ENCODE measurements around the gene CAPN9.

CAPN9 gene

DNA sequence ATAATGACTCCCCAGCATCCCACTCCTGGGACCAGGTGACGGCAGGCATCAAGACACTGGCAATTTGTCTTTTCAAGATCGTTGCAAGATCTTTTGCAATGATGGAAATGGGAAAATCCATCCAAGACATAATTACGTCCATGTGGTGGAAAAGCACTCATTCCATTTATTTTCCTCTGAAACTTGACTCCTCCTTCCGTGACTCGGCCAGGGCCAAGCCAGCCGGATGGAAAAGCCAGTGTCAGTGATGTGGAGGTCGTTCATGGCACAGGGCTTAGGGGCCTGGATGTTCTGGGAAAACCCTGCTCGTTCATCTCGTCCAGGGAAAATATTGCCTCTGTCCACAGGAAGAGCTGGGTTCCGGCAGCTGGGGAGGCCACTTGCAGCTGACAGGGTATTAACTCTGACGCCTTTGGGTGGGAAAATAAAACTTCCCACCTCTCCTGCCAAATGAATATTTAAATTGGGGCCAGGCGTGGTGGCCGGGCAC lies 74.9 kb downstream of the CAPN9 start:
- Histone ChIP-seq H4K20me1 (ENCODE audit: insufficient read depth, low read length) (no peaks in the 10 kb centered on the region), H3K4me2 (ENCODE audit: low read length) (no peak overlapping the region)

DNA sequence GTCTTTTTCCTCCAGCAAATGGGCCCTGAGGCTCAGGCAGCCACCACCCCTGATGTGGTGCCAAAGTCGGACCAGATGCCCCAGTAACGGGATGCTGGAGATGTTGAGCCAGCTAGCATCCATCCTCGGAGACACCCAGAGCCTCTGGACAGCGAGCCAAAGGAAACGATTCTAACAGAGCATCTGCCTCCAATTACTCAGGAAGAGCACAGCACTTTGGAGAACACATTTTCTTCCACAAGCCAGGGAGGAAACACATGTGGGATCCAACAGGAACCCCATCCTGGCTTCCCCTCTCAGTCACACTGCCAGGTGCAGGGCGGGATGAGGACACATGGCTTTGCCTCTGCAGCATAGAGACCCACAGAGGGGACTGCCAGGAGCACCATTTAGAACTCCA lies 76.2 kb downstream of the CAPN9 start:
- Histone ChIP-seq H3K79me2 (ENCODE audit: insufficient read depth, low read length) (no peaks in the 10 kb centered on the region), H3K9ac (ENCODE audit: low read length) (no peak overlapping the region), H4K20me1 (ENCODE audit: insufficient read depth, low read length) (no peaks in the 10 kb centered on the region), H3K27me3 (ENCODE audit: insufficient read depth, low read length) (no peaks in the 10 kb centered on the region), H3K4me1 (ENCODE audit: insufficient read depth, low read length, severe bottlenecking) (no peaks in the 10 kb centered on the region), H3F3A (ENCODE audit: insufficient read depth, low read length) (no peaks in the 10 kb centered on the region), H3K9me2 (ENCODE audit: low read depth, low read length) (no peaks in the 10 kb centered on the region), H2AFZ (ENCODE audit: low read length) (no peak overlapping the region), H3K36me3 (ENCODE audit: insufficient read depth, low read length) (no peaks in the 10 kb centered on the region), H3K9me3 (ENCODE audit: low read length) (no peaks in the 10 kb centered on the region), H3K4me2 (ENCODE audit: low read length) (no peak overlapping the region), H3K27ac (ENCODE audit: low read depth, low read length, poor library complexity, severe bottlenecking) (no peak overlapping the region), H3K4me3 (ENCODE audit: low read depth, low read length, poor library complexity, severe bottlenecking) (no peak overlapping the region)
- TF ChIP-seq EZH2 (IDR thresholded peaks at IDR 0.05; ENCODE audit: borderline replicate concordance, low read length), result no peak
- TF ChIP-seq, protein P1, sequence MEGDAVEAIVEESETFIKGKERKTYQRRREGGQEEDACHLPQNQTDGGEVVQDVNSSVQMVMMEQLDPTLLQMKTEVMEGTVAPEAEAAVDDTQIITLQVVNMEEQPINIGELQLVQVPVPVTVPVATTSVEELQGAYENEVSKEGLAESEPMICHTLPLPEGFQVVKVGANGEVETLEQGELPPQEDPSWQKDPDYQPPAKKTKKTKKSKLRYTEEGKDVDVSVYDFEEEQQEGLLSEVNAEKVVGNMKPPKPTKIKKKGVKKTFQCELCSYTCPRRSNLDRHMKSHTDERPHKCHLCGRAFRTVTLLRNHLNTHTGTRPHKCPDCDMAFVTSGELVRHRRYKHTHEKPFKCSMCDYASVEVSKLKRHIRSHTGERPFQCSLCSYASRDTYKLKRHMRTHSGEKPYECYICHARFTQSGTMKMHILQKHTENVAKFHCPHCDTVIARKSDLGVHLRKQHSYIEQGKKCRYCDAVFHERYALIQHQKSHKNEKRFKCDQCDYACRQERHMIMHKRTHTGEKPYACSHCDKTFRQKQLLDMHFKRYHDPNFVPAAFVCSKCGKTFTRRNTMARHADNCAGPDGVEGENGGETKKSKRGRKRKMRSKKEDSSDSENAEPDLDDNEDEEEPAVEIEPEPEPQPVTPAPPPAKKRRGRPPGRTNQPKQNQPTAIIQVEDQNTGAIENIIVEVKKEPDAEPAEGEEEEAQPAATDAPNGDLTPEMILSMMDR (IDR thresholded peaks at IDR 0.05; ENCODE audit: low read length), result no peak

More for the DNA sequence above, 74.9 kb downstream of the CAPN9 start:
- no peak overlapping the region for H2AFZ ChIP-seq (ENCODE audit: low read length)
- no peak for TF ChIP-seq EZH2 (IDR thresholded peaks at IDR 0.05; ENCODE audit: borderline replicate concordance, low read length)
- TF ChIP-seq, protein P1 (IDR thresholded peaks at IDR 0.05; ENCODE audit: low read length), result no peak
- no peaks in the 10 kb centered on the region for H3K4me1 ChIP-seq (ENCODE audit: insufficient read depth, low read length, severe bottlenecking)
- H3K79me2 ChIP-seq (ENCODE audit: insufficient read depth, low read length), result no peaks in the 10 kb centered on the region
- H3F3A ChIP-seq (ENCODE audit: insufficient read depth, low read length), result no peaks in the 10 kb centered on the region
- no peak overlapping the region for H3K4me3 ChIP-seq (ENCODE audit: low read depth, low read length, poor library complexity, severe bottlenecking)
- no peak overlapping the region for H3K27ac ChIP-seq (ENCODE audit: low read depth, low read length, poor library complexity, severe bottlenecking)
- H3K9me2 ChIP-seq (ENCODE audit: low read depth, low read length), result no peaks in the 10 kb centered on the region
- no peaks in the 10 kb centered on the region for H3K27me3 ChIP-seq (ENCODE audit: insufficient read depth, low read length)
- H3K9ac ChIP-seq (ENCODE audit: low read length), result no peak overlapping the region
- H3K9me3 ChIP-seq (ENCODE audit: low read length), result no peaks in the 10 kb centered on the region
- H3K36me3 ChIP-seq (ENCODE audit: insufficient read depth, low read length), result no peaks in the 10 kb centered on the region

DNA sequence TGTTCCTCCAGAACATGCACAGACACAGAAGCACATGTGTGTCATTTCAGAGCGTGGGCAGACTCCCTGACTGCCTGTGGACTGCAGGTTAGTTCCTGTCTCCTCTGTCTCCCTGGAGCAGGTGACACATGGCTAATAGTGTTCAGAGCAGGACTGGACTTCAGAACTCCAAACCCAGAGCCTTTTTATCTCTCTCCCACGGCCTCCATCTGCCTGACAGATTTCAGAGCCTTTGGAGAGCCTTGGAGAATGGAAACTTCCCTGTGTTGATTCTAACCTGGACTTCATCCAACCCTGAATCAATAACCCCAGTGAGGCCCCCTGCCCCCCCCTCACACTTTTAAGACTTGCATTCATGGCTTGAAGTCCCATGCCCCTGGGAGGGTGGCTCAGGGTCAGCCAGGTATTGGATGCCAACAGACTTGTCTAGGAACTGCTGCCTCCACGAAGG lies 76.8 kb downstream of the CAPN9 start:
- Histone ChIP-seq H3K79me2 (ENCODE audit: insufficient read depth, low read length) (no peaks in the 10 kb centered on the region), H2AFZ (ENCODE audit: low read length) (no peak overlapping the region), H3K9me3 (ENCODE audit: low read length) (no peaks in the 10 kb centered on the region), H3K4me3 (ENCODE audit: low read depth, low read length, poor library complexity, severe bottlenecking) (no peak overlapping the region), H3K4me1 (ENCODE audit: insufficient read depth, low read length, severe bottlenecking) (no peaks in the 10 kb centered on the region), H3K9ac (ENCODE audit: low read length) (no peak overlapping the region), H3F3A (ENCODE audit: insufficient read depth, low read length) (no peaks in the 10 kb centered on the region), H3K36me3 (ENCODE audit: insufficient read depth, low read length) (no peaks in the 10 kb centered on the region), H3K4me2 (ENCODE audit: low read length) (no peak overlapping the region), H4K20me1 (ENCODE audit: insufficient read depth, low read length) (no peaks in the 10 kb centered on the region), H3K27me3 (ENCODE audit: insufficient read depth, low read length) (no peaks in the 10 kb centered on the region), H3K27ac (ENCODE audit: low read depth, low read length, poor library complexity, severe bottlenecking) (no peak overlapping the region), H3K9me2 (ENCODE audit: low read depth, low read length) (no peaks in the 10 kb centered on the region)
- TF ChIP-seq EZH2 (IDR thresholded peaks at IDR 0.05; ENCODE audit: borderline replicate concordance, low read length), result no peak
- TF ChIP-seq, protein P1 (IDR thresholded peaks at IDR 0.05; ENCODE audit: low read length), result no peak

All from OCI-LY1 (cell line).